Natural killer cell (primary cell): ENCODE data around the gene LGI1. TPM values are rescaled to one million over a fixed set of nuclear protein-coding genes. Genes with fewer than 3 reads are reported as not detected.

ENCODE experiments used
- ATAC-seq, 3 donors: fragments of 150-1000 bp in 2 of 3; fragments of 200-7000 bp in 1 of 3; cut with Tn5 transposase; 1 replicate in 1 of 3; 2 replicates in 2 of 3; pipeline ENCODE4 v1.10.0; 2021; ENCODE audit warnings: mild to moderate bottlenecking in 2 of 3, moderate library complexity in 2 of 3
- DNase-seq, 2 donors: peaks; one replicate each; pipeline versions ENCODE4 v3.0.0 to v3.0.0-alpha.2; 2013 to 2021; ENCODE audit warnings: mixed read lengths in 1 of 2
- H3K27ac ChIP-seq: one replicate; pipeline ENCODE4 v1.5.1; 2013; ENCODE audit warnings: mild to moderate bottlenecking, low read length
- H3K27me3 ChIP-seq: one replicate; pipeline ENCODE4 v1.6.1; 2013; ENCODE audit warnings: low read length; ENCODE audit not compliant: control insufficient read depth, insufficient read depth
- H3K36me3 ChIP-seq: one replicate; pipeline ENCODE4 v1.6.1; 2013; ENCODE audit warnings: low read length; ENCODE audit not compliant: control insufficient read depth, insufficient read depth
- H3K4me1 ChIP-seq: one replicate; pipeline ENCODE4 v1.6.1; 2013; ENCODE audit warnings: low read length; ENCODE audit not compliant: control insufficient read depth, insufficient read depth
- H3K4me3 ChIP-seq: one replicate; pipeline ENCODE4 v1.5.1; 2013; ENCODE audit warnings: low read length
- H3K9me3 ChIP-seq: one replicate; pipeline ENCODE4 v1.6.1; 2013; ENCODE audit warnings: low read length; ENCODE audit not compliant: control insufficient read depth, insufficient read depth
- H3K27ac Mint-ChIP-seq, 2 donors: one replicate each; pipeline ENCODE4 v1.8.0; 2022; ENCODE audit warnings: mild to moderate bottlenecking in 2 of 2, mixed read lengths in 2 of 2, moderate library complexity in 1 of 2
- H3K27me3 Mint-ChIP-seq, 2 donors: one replicate each; pipeline ENCODE4 v1.8.0; 2022; ENCODE audit warnings: low read depth in 2 of 2, mixed read lengths in 2 of 2
- H3K36me3 Mint-ChIP-seq: one replicate; pipeline ENCODE4 v1.8.0; 2022; ENCODE audit warnings: mixed read lengths
- H3K4me1 Mint-ChIP-seq, 2 donors: one replicate each; pipeline ENCODE4 v1.8.0; 2022; ENCODE audit warnings: mixed read lengths in 2 of 2
- H3K4me3 Mint-ChIP-seq: one replicate; pipeline ENCODE4 v1.8.0; 2022; ENCODE audit warnings: mild to moderate bottlenecking, moderate library complexity, mixed read lengths
- H3K9me3 Mint-ChIP-seq, 2 donors: one replicate each; pipeline ENCODE4 v1.8.0; 2022; ENCODE audit warnings: mixed read lengths in 2 of 2
- WGBS: methylation state at CpG from one replicate; pipeline ENCODE4 v1.1.7; 2013; ENCODE audit warnings: missing lambda C conversion rate; ENCODE audit not compliant: insufficient coverage; 5-methylcytosine and 5-hydroxymethylcytosine counted together
- intact Hi-C: fragments of 100-400 bp; cut with micrococcal nuclease; formaldehyde crosslinking; loops from one replicate; pipeline ENCODE4 v1.14.2; 2022
- total RNA-seq, 4 donors: library from RNA; stranded (reverse); fragments of 120-200 nt in 1 of 4; gene quantifications; one replicate each; pipeline versions ENCODE4 v1.2.3 to v1.2.4, GENCODE V29; 2013 to 2022
- TF ChIP-seq, protein P1 (sequence below): fragments of 200-600 bp; IDR thresholded peaks from one replicate; pipeline ENCODE4 v1.8.0; 2022; ENCODE audit warnings: antibody characterized with exemption

The LGI1 gene
- total RNA-seq, 3 donors from 2014 or later (not counting 1 experiment from before 2014, with no cell fraction given): not detected

DNA sequence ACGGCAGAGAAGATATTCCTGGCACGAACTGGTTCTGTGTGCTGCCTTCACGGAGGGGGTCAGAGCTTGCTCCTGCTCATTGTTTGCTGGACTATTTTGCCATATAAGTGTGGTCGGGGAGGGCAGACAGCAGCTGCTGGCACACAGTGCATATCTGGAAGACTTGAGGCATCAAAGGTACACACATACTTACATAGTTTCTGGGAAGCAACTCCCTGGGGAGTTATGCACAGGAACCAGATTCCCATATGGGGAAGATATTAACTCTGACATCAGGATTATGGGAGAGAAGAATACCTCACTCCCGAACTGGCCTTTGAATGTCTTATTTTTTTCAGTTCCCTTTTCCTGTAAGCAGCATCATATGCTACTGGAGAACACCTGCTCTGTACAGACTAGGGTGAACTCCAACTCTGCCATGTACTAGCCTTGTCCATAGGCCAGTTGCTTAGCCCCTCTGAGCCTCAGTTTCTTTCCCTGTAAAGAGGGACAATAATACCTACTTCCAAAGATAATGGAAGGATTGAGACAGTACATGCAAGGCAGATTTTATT is 41.5 kb downstream of the LGI1 start:
- 77% methylated on average over 5 of the region's 5 CpGs for WGBS
- no peak for ATAC-seq
- H3K36me3 ChIP-seq: no peaks in the 10 kb centered on the region

DNA sequence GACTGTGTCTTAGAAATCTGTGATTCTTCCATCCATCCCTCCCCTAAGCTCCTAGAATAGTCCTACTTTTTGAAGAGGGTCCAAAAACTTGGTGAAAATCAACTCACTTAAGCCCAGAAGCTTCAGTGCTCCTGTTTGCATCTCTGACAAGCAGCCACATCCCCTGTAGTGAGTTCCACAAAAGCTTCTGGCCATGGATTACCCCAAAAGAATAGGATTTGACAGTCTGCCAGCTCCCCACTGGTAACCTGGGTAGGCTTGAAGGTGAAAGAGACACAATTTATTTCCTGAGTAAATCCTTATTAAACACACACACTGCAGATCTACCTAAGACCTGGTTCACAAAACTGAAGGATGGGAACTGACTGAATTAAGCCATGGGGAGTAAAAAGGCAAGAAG is 46.5 kb downstream of the LGI1 start:
- Mint-ChIP-seq H3K27me3 (peaks cover 23 to 27% of the 10 kb centered on the region in 2 donors), H3K4me1 (no peaks in the 10 kb centered on the region), H3K4me3 (no peak overlapping the region), H3K27ac (no peak overlapping the region), H3K36me3 (no peaks in the 10 kb centered on the region), H3K9me3 (peaks cover 0 to 4% of the 10 kb centered on the region in 2 donors)
- no peak overlapping the region for H3K4me3 ChIP-seq
- TF ChIP-seq, protein P1, sequence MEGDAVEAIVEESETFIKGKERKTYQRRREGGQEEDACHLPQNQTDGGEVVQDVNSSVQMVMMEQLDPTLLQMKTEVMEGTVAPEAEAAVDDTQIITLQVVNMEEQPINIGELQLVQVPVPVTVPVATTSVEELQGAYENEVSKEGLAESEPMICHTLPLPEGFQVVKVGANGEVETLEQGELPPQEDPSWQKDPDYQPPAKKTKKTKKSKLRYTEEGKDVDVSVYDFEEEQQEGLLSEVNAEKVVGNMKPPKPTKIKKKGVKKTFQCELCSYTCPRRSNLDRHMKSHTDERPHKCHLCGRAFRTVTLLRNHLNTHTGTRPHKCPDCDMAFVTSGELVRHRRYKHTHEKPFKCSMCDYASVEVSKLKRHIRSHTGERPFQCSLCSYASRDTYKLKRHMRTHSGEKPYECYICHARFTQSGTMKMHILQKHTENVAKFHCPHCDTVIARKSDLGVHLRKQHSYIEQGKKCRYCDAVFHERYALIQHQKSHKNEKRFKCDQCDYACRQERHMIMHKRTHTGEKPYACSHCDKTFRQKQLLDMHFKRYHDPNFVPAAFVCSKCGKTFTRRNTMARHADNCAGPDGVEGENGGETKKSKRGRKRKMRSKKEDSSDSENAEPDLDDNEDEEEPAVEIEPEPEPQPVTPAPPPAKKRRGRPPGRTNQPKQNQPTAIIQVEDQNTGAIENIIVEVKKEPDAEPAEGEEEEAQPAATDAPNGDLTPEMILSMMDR: no peak
- no peaks in the 10 kb centered on the region for H3K27me3 ChIP-seq
- no peak overlapping the region for H3K27ac ChIP-seq
- DNase-seq (no peak), ATAC-seq (no peak)
- intact Hi-C loops: no loop called here
- no peaks in the 10 kb centered on the region for H3K36me3 ChIP-seq
- no peaks in the 10 kb centered on the region for H3K4me1 ChIP-seq
- H3K9me3 ChIP-seq: no peaks in the 10 kb centered on the region

More for the DNA sequence above, 41.5 kb downstream of the LGI1 start:
- Histone ChIP-seq H3K27me3 (no peaks in the 10 kb centered on the region), H3K4me3 (no peak overlapping the region), H3K4me1 (no peaks in the 10 kb centered on the region), H3K9me3 (no peaks in the 10 kb centered on the region), H3K27ac (no peak overlapping the region)
- H3K36me3 Mint-ChIP-seq: no peaks in the 10 kb centered on the region
- intact Hi-C loops: no loop called here
- H3K27me3 Mint-ChIP-seq: peaks cover 14 to 42% of the 10 kb centered on the region in 2 donors
- no peak overlapping the region for H3K27ac Mint-ChIP-seq
- H3K9me3 Mint-ChIP-seq: peaks cover 0 to 4% of the 10 kb centered on the region in 2 donors
- TF ChIP-seq, protein P1: no peak
- no peak overlapping the region for H3K4me3 Mint-ChIP-seq
- DNase-seq: no peak
- no peaks in the 10 kb centered on the region for H3K4me1 Mint-ChIP-seq

DNA sequence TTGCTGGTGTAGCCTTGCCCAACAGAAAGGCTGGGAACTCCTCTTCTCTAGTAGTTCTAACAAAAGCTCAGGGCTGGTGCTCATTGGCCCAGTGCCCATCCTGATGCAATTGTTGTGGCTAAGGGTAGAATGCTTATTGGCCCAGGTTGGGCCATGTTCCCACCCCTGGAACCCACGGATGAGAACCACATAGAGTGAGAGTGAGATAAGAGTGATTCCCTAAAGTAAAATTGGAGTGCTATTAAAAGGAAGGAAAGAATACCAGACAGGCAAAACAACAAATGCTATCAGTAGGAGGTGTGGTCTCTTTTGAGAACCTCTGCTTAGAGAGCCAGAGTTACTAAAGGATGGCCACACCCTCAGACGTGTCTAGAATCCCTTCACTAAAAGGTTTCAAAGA is 49.2 kb downstream of the LGI1 start:
- H3K4me3 ChIP-seq: no peak overlapping the region
- H3K36me3 Mint-ChIP-seq: no peaks in the 10 kb centered on the region
- H3K27ac ChIP-seq: no peak overlapping the region
- peaks cover 0 to 2% of the 10 kb centered on the region in 2 donors for H3K9me3 Mint-ChIP-seq
- WGBS: 76% methylated on average over 2 of the region's 2 CpGs
- H3K27me3 ChIP-seq: no peaks in the 10 kb centered on the region
- no peaks in the 10 kb centered on the region for H3K36me3 ChIP-seq
- DNase-seq (no peak), ATAC-seq (no peak)
- H3K4me1 ChIP-seq: no peaks in the 10 kb centered on the region
- H3K27me3 Mint-ChIP-seq: peaks cover 26 to 28% of the 10 kb centered on the region in 2 donors
- TF ChIP-seq, protein P1: no peak
- no peaks in the 10 kb centered on the region for H3K4me1 Mint-ChIP-seq
- H3K9me3 ChIP-seq: no peaks in the 10 kb centered on the region
- intact Hi-C loops: no loop called here
- H3K4me3 Mint-ChIP-seq: no peak overlapping the region
- H3K27ac Mint-ChIP-seq: no peak overlapping the region

DNA sequence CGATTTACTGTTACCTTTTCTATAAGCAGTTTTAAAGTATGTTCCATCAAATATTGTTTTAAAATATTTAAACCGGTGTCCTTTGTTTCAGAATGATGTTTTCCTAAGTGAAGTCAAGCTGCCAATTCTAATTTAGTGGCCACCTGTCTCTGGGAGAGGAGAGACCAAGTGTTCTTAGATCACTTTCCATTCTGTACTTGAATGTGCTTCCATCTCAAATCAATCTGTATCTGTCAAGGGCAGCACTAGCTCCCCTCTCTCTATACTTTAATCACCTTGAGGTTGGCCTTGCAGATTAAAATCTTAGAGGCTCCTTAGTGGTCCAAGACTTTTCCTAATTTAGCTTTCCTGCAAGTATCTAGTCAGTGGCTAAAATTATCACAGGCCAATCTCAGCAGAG is 49.6 kb downstream of the LGI1 start:
- no peak overlapping the region for H3K4me3 Mint-ChIP-seq

More for the DNA sequence above, 49.6 kb downstream of the LGI1 start:
- no peaks in the 10 kb centered on the region for H3K9me3 ChIP-seq
- no peak for DNase-seq
- Mint-ChIP-seq H3K36me3 (no peaks in the 10 kb centered on the region), H3K27me3 (peaks cover 23 to 25% of the 10 kb centered on the region in 2 donors), H3K27ac (no peak overlapping the region), H3K4me1 (no peaks in the 10 kb centered on the region), H3K9me3 (peaks cover 0 to 2% of the 10 kb centered on the region in 2 donors)
- ATAC-seq: no peak
- no peaks in the 10 kb centered on the region for H3K27me3 ChIP-seq
- 78% methylated on average over 1 of the region's 2 CpGs for WGBS
- H3K4me1 ChIP-seq: no peaks in the 10 kb centered on the region
- no peak overlapping the region for H3K4me3 ChIP-seq
- no peak overlapping the region for H3K27ac ChIP-seq
- TF ChIP-seq, protein P1: no peak
- no peaks in the 10 kb centered on the region for H3K36me3 ChIP-seq
- intact Hi-C loops: no loop called here
